Activated T-cell treated with anti-CD3 and anti-CD28 coated beads, Interleukin-2, amount 50 U/mL, for 24 hours (primary cell): Measurements from ENCODE around the gene GNLY.

Source experiments
- DNase-seq: peaks from one replicate; pipeline ENCODE4 v3.0.0-alpha.2; 2020
- H3K27ac Mint-ChIP-seq: 2 replicates; pipeline ENCODE4 v1.8.0; 2020; ENCODE audit warnings: mild to moderate bottlenecking, mixed read lengths
- H3K27me3 Mint-ChIP-seq: 2 replicates; pipeline ENCODE4 v1.8.0; 2020; ENCODE audit warnings: mixed read lengths
- H3K36me3 Mint-ChIP-seq: 2 replicates; pipeline ENCODE4 v1.8.0; 2020; ENCODE audit warnings: low read depth, mixed read lengths
- H3K4me1 Mint-ChIP-seq: 2 replicates; pipeline ENCODE4 v1.8.0; 2020; ENCODE audit warnings: low read depth, mixed read lengths
- H3K4me3 Mint-ChIP-seq: 2 replicates; pipeline ENCODE4 v1.8.0; 2020; ENCODE audit warnings: mild to moderate bottlenecking, moderate library complexity, mixed read lengths
- H3K9me3 Mint-ChIP-seq: 2 replicates; pipeline ENCODE4 v1.8.0; 2020; ENCODE audit warnings: mixed read lengths

GNLY gene

GRCh38 chr2:85692039-85692645, 2.0 kb upstream of the GNLY start:
- H3K27me3 Mint-ChIP-seq = peaks cover 3% of the 10 kb centered on the region
- H3K9me3 Mint-ChIP-seq = no peaks in the 10 kb centered on the region
- no peaks in the 10 kb centered on the region for H3K36me3 Mint-ChIP-seq
- peaks cover 4% of the 10 kb centered on the region for H3K4me1 Mint-ChIP-seq
- no peak overlapping the region for H3K27ac Mint-ChIP-seq
- no peak overlapping the region for H3K4me3 Mint-ChIP-seq
- no peak for DNase-seq

- no peaks in the 10 kb centered on the region for H3K9me3 Mint-ChIP-seq
- DNase-seq = no peak
- no peaks in the 10 kb centered on the region for H3K27me3 Mint-ChIP-seq
- H3K36me3 Mint-ChIP-seq = no peaks in the 10 kb centered on the region
- peak overlapping the region; percentile 35 for H3K4me3 Mint-ChIP-seq
- peaks cover 4% of the 10 kb centered on the region for H3K4me1 Mint-ChIP-seq
- no peak overlapping the region for H3K27ac Mint-ChIP-seq
These were observed 963 bp downstream of the GNLY start for GRCh38 chr2:85695121-85695520.

- Mint-ChIP-seq H3K27ac (no peak overlapping the region), H3K9me3 (no peaks in the 10 kb centered on the region), H3K4me3 (peak overlapping the region; percentile 35), H3K27me3 (no peaks in the 10 kb centered on the region), H3K36me3 (no peaks in the 10 kb centered on the region), H3K4me1 (peaks cover 4% of the 10 kb centered on the region)
- no peak for DNase-seq
These were observed 1.8 kb downstream of the GNLY start for GRCh38 chr2:85695691-85696668.

GRCh38 chr2:85697096-85697495, 2.9 kb downstream of the GNLY start:
- Mint-ChIP-seq H3K27ac (no peak overlapping the region), H3K9me3 (no peaks in the 10 kb centered on the region), H3K4me1 (peaks cover 7% of the 10 kb centered on the region), H3K4me3 (no peak overlapping the region), H3K27me3 (no peaks in the 10 kb centered on the region), H3K36me3 (no peaks in the 10 kb centered on the region)
- DNase-seq = no peak

- no peaks in the 10 kb centered on the region for H3K27me3 Mint-ChIP-seq
- H3K36me3 Mint-ChIP-seq = no peaks in the 10 kb centered on the region
- no peak overlapping the region for H3K27ac Mint-ChIP-seq
- peaks cover 12% of the 10 kb centered on the region for H3K4me1 Mint-ChIP-seq
- H3K9me3 Mint-ChIP-seq = no peaks in the 10 kb centered on the region
- no peak overlapping the region for H3K4me3 Mint-ChIP-seq
- no peak for DNase-seq
These were observed 3.6 kb downstream of the GNLY start for GRCh38 chr2:85697716-85698115.

- no peak for DNase-seq
- Mint-ChIP-seq H3K4me1 (peaks cover 18% of the 10 kb centered on the region), H3K4me3 (no peak overlapping the region), H3K9me3 (no peaks in the 10 kb centered on the region), H3K27ac (no peak overlapping the region), H3K27me3 (no peaks in the 10 kb centered on the region), H3K36me3 (no peaks in the 10 kb centered on the region)
These were observed 4.2 kb downstream of the GNLY start for GRCh38 chr2:85698184-85698879.

- no peaks in the 10 kb centered on the region for H3K36me3 Mint-ChIP-seq
- H3K4me3 Mint-ChIP-seq = no peak overlapping the region
- no peaks in the 10 kb centered on the region for H3K9me3 Mint-ChIP-seq
- H3K27me3 Mint-ChIP-seq = no peaks in the 10 kb centered on the region
- peaks cover 18% of the 10 kb centered on the region for H3K4me1 Mint-ChIP-seq
- no peak for DNase-seq
- no peak overlapping the region for H3K27ac Mint-ChIP-seq
These were observed 4.7 kb downstream of the GNLY start for GRCh38 chr2:85698880-85699254.

- H3K4me3 Mint-ChIP-seq = no peak overlapping the region
- no peaks in the 10 kb centered on the region for H3K36me3 Mint-ChIP-seq
- H3K9me3 Mint-ChIP-seq = no peaks in the 10 kb centered on the region
- no peak for DNase-seq
- H3K4me1 Mint-ChIP-seq = peaks cover 18% of the 10 kb centered on the region
- no peaks in the 10 kb centered on the region for H3K27me3 Mint-ChIP-seq
- no peak overlapping the region for H3K27ac Mint-ChIP-seq
These were observed 5.2 kb downstream of the GNLY start for GRCh38 chr2:85699325-85699724.

- Mint-ChIP-seq H3K4me3 (no peak overlapping the region), H3K36me3 (no peaks in the 10 kb centered on the region), H3K27ac (no peak overlapping the region)
These were observed 8.0 kb downstream of the GNLY start for GRCh38 chr2:85702172-85702571.

GRCh38 chr2:85702800-85703199, 8.6 kb downstream of the GNLY start:
- DNase-seq = no peak

More at GRCh38 chr2:85702172-85702571, 8.0 kb downstream of the GNLY start:
- no peaks in the 10 kb centered on the region for H3K9me3 Mint-ChIP-seq
- peaks cover 28% of the 10 kb centered on the region for H3K4me1 Mint-ChIP-seq
- peaks cover 2% of the 10 kb centered on the region for H3K27me3 Mint-ChIP-seq
- DNase-seq = no peak

GRCh38 chr2:85703329-85703728, 9.2 kb downstream of the GNLY start:
- Mint-ChIP-seq H3K9me3 (no peaks in the 10 kb centered on the region), H3K27me3 (peaks cover 6% of the 10 kb centered on the region), H3K4me1 (peaks cover 31% of the 10 kb centered on the region), H3K4me3 (no peak overlapping the region), H3K36me3 (no peaks in the 10 kb centered on the region), H3K27ac (no peak overlapping the region)
- no peak for DNase-seq

More at GRCh38 chr2:85702800-85703199, 8.6 kb downstream of the GNLY start:
- Mint-ChIP-seq H3K9me3 (no peaks in the 10 kb centered on the region), H3K4me1 (peaks cover 31% of the 10 kb centered on the region), H3K4me3 (no peak overlapping the region), H3K36me3 (no peaks in the 10 kb centered on the region), H3K27me3 (peaks cover 3% of the 10 kb centered on the region), H3K27ac (no peak overlapping the region)

GRCh38 chr2:85704038-85704437, 9.9 kb downstream of the GNLY start:
- H3K27me3 Mint-ChIP-seq = peaks cover 6% of the 10 kb centered on the region
- H3K27ac Mint-ChIP-seq = no peak overlapping the region
- H3K4me1 Mint-ChIP-seq = peaks cover 31% of the 10 kb centered on the region
- no peaks in the 10 kb centered on the region for H3K9me3 Mint-ChIP-seq
- DNase-seq = no peak
- no peak overlapping the region for H3K4me3 Mint-ChIP-seq
- H3K36me3 Mint-ChIP-seq = no peaks in the 10 kb centered on the region

GRCh38 chr2:85704800-85705679, 10.9 kb downstream of the GNLY start:
- Mint-ChIP-seq H3K36me3 (no peaks in the 10 kb centered on the region), H3K27me3 (peaks cover 9% of the 10 kb centered on the region), H3K9me3 (no peaks in the 10 kb centered on the region), H3K4me3 (no peak overlapping the region), H3K4me1 (peaks cover 31% of the 10 kb centered on the region), H3K27ac (no peak overlapping the region)
- DNase-seq = no peak

- no peak overlapping the region for H3K4me3 Mint-ChIP-seq
- H3K27me3 Mint-ChIP-seq = peaks cover 9% of the 10 kb centered on the region
- peaks cover 31% of the 10 kb centered on the region for H3K4me1 Mint-ChIP-seq
- no peak for DNase-seq
- no peaks in the 10 kb centered on the region for H3K36me3 Mint-ChIP-seq
- H3K27ac Mint-ChIP-seq = no peak overlapping the region
- no peaks in the 10 kb centered on the region for H3K9me3 Mint-ChIP-seq
These were observed 11.5 kb downstream of the GNLY start for GRCh38 chr2:85705680-85706039.
